CD4-positive, alpha-beta memory T cell (primary cell): ENCODE measurements around the gene MAPK14. TPM values are rescaled to one million over a fixed set of nuclear protein-coding genes. Genes with fewer than 3 reads are reported as not detected.

Source experiments
- CTCF ChIA-PET: fragments of 350-600 bp; sonication (Branson Sonifier 250); formaldehyde crosslinking; loops from one replicate; lab custom pipeline; 2021; ENCODE audit warnings: inconsistent platforms; ENCODE audit not compliant: partially characterized antibody; lab: Charles Lee
- POLR2A ChIA-PET: fragments of 350-600 bp; sonication (Branson Sonifier 250); formaldehyde crosslinking; loops from one replicate; lab custom pipeline; 2021; ENCODE audit not compliant: partially characterized antibody; lab: Charles Lee
- DNase-seq, 5 donors: peaks; one replicate each; pipeline versions ENCODE4 v3.0.0 to v3.0.0-alpha.2; 2020 to 2022; ENCODE audit warnings: mixed read lengths in 1 of 5
- H3K27ac ChIP-seq: one replicate; pipeline ENCODE4 v1.7.0; 2013; ENCODE audit warnings: low read depth, low read length
- H3K27me3 ChIP-seq: 2 replicates; pipeline ENCODE4 v1.7.0; 2013; ENCODE audit warnings: mild to moderate bottlenecking, low read length, moderate library complexity; ENCODE audit not compliant: insufficient read depth
- H3K36me3 ChIP-seq: 2 replicates; pipeline ENCODE4 v1.7.0; 2013; ENCODE audit warnings: mild to moderate bottlenecking, low read length, moderate library complexity; ENCODE audit not compliant: insufficient read depth
- H3K4me1 ChIP-seq: 2 replicates; pipeline ENCODE4 v1.7.0; 2013; ENCODE audit warnings: mild to moderate bottlenecking, low read length, moderate library complexity; ENCODE audit not compliant: insufficient read depth
- H3K4me3 ChIP-seq, 2 donors: one replicate each; pipeline ENCODE4 v1.7.0; 2013; ENCODE audit warnings: low read length in 2 of 2, mild to moderate bottlenecking in 1 of 2
- H3K9me3 ChIP-seq, 2 donors: one replicate each; pipeline ENCODE4 v1.7.0; 2013; ENCODE audit warnings: low read length in 2 of 2, control low read depth in 1 of 2; ENCODE audit not compliant: control insufficient read depth in 1 of 2
- H3K27ac Mint-ChIP-seq, 7 donors: one replicate each; pipeline ENCODE4 v1.8.0; 2020 to 2021; ENCODE audit warnings: mixed read lengths in 7 of 7, mild to moderate bottlenecking in 6 of 7, inconsistent platforms in 3 of 7, moderate library complexity in 3 of 7
- H3K27me3 Mint-ChIP-seq, 2 donors: one replicate each; pipeline ENCODE4 v1.8.0; 2020 to 2021; ENCODE audit warnings: mixed read lengths in 2 of 2
- H3K36me3 Mint-ChIP-seq, 2 donors: one replicate each; pipeline ENCODE4 v1.8.0; 2020 to 2021; ENCODE audit warnings: mixed read lengths in 2 of 2, inconsistent platforms in 1 of 2, mild to moderate bottlenecking in 1 of 2
- H3K4me1 Mint-ChIP-seq, 4 donors: one replicate each; pipeline ENCODE4 v1.8.0; 2020 to 2021; ENCODE audit warnings: mixed read lengths in 4 of 4, mild to moderate bottlenecking in 1 of 4
- H3K4me3 Mint-ChIP-seq, 8 donors: one replicate each; pipeline ENCODE4 v1.8.0; 2020 to 2021; ENCODE audit warnings: mixed read lengths in 8 of 8, mild to moderate bottlenecking in 7 of 8, moderate library complexity in 6 of 8, inconsistent platforms in 3 of 8
- H3K9me3 Mint-ChIP-seq, 8 donors: one replicate each; pipeline ENCODE4 v1.8.0; 2020 to 2021; ENCODE audit warnings: mixed read lengths in 8 of 8, mild to moderate bottlenecking in 5 of 8, inconsistent platforms in 3 of 8, moderate library complexity in 1 of 8
- intact Hi-C: fragments of 100-400 bp; cut with micrococcal nuclease; formaldehyde crosslinking; loops from one replicate; pipeline ENCODE4 v1.15.1; 2023
- polyA plus RNA-seq, 2 donors: library from polyadenylated mRNA; unstranded; fragments of 300-500 nt; fragmentation: Illumina TruSeq; gene quantifications; one replicate each; pipeline ENCODE4 v1.2.3, GENCODE V29; 2021
- total RNA-seq, 2 experiments: library from RNA; stranded (reverse); gene quantifications; one replicate each; pipeline ENCODE4 v1.2.3, GENCODE V29; 2021

MAPK14 gene
- total and polyA plus RNA-seq, 4 experiments from 2014 or later, result 38.5 to 64.3 (median 53.8) TPM

DNA sequence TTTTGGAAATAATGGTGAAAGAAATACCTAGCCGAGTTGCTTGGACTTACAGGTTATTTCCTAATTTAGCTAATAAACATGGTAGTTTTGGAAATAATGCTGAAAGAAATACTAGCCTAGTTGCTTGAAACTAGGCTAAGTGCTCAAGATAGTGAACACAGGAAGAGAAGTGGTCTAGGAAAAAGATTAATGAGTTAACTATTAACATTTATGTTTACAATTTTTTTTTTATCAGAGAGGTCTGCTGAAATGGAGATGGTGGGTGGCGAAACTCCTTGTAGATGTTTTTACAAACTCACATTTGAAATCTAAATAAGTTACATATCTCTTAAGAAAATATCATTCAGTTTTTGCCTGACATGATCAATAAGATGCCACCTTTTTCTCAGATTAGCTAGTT, 39.2 kb downstream of the MAPK14 start:
- H3K4me3 ChIP-seq, result no peak overlapping the region
- Mint-ChIP-seq H3K36me3 (peaks cover 11 to 16% of the 10 kb centered on the region in 2 donors), H3K4me3 (no peak overlapping the region), H3K9me3 (no peaks in the 10 kb centered on the region), H3K27ac (peak overlapping the region in 2 of 7 donors; percentile 3 to 48), H3K27me3 (no peaks in the 10 kb centered on the region), H3K4me1 (peaks cover 50 to 71% (median 61%) of the 10 kb centered on the region in 4 donors)
- DNase-seq, result no peak
- no peaks in the 10 kb centered on the region for H3K27me3 ChIP-seq
- POLR2A ChIA-PET, result interaction anchor here (0.9 to 1.6 kb wide), 2 partner anchors 33 to 39 kb away, joined by 3 to 4 read pairs; no protein-coding TSS in a partner anchor
- H3K4me1 ChIP-seq, result peaks cover 37% of the 10 kb centered on the region
- intact Hi-C loops, result no loop called here
- no peaks in the 10 kb centered on the region for H3K9me3 ChIP-seq
- no peaks in the 10 kb centered on the region for H3K36me3 ChIP-seq
- no peak overlapping the region for H3K27ac ChIP-seq
- CTCF ChIA-PET, result interaction anchor here (0.8 kb wide), 1 partner anchor 29 kb away, joined by 3 read pairs; no protein-coding TSS in a partner anchor

DNA sequence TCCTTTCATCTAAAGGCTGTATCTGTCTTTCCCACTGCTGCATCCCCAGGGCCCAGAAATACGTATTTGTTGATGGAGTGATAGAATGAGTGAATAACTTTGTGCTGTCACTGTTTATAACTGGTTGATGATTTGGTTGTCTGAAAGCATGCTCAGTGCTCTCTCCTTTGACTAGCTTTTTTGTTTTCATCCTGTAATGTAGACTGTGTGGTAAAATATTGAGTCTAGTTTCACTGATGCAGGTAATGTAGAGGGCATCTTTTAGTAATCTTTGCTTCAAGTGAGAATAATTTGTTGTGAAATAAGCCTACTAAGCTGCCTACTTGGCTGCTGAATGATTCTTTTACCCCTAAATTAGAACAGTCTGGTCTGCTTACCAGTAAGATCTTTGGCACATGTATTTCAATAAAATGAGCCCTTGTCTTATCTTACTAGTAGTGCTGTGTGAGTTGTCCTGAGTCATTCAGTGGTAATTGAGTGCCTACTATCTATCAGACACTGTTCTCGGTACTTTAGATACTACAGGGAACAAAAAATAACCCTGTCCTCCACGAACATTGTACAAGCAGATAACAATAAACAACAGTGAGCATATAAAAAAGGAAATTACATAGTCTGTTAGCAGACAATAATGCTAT, 39.9 kb downstream of the MAPK14 start:
- POLR2A ChIA-PET, result interaction anchor here (1.6 kb wide), 1 partner anchor 32 kb away, joined by 3 read pairs; no protein-coding TSS in a partner anchor

DNA sequence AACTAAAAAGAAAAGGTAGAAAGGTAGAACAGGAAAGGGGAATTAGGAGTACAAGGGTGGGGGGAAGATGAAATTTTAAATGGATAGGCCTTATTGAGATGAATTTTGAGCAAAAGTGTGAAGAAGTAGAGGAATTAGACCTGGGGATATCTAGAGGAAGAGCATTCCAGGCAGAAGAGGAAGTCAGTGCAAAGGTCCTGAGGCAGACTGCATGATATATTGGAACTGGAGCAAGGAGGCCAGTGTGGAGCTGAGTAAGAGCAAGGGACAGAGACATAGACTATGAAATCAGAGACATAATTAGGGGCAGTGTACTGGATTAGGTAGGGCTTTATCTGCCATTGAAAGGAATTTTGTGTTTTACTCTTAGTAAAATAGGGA, 40.4 kb downstream of the MAPK14 start:
- ChIA-PET CTCF (no interaction called here), POLR2A (interaction anchor here (1.6 kb wide), 1 partner anchor 32 kb away, joined by 3 read pairs; no protein-coding TSS in a partner anchor)
- Mint-ChIP-seq H3K27me3 (no peaks in the 10 kb centered on the region), H3K9me3 (no peaks in the 10 kb centered on the region), H3K4me3 (no peak overlapping the region), H3K36me3 (peaks cover 13 to 16% of the 10 kb centered on the region in 2 donors), H3K27ac (peak overlapping the region in 4 of 7 donors; percentile 26 to 70 (median 42)), H3K4me1 (peaks cover 53 to 74% (median 60%) of the 10 kb centered on the region in 4 donors)
- no peak for DNase-seq
- no peak overlapping the region for H3K4me3 ChIP-seq
- H3K9me3 ChIP-seq, result no peaks in the 10 kb centered on the region
- peaks cover 40% of the 10 kb centered on the region for H3K4me1 ChIP-seq
- intact Hi-C loops, result no loop called here
- H3K27ac ChIP-seq, result no peak overlapping the region
- H3K36me3 ChIP-seq, result no peaks in the 10 kb centered on the region
- no peaks in the 10 kb centered on the region for H3K27me3 ChIP-seq

More for the DNA sequence above, 39.9 kb downstream of the MAPK14 start:
- no peak overlapping the region for H3K4me3 ChIP-seq
- no peaks in the 10 kb centered on the region for H3K27me3 ChIP-seq
- no peaks in the 10 kb centered on the region for H3K36me3 ChIP-seq
- Mint-ChIP-seq H3K36me3 (peaks cover 14 to 16% of the 10 kb centered on the region in 2 donors), H3K9me3 (no peaks in the 10 kb centered on the region), H3K4me3 (no peak overlapping the region), H3K4me1 (peaks cover 53 to 78% (median 62%) of the 10 kb centered on the region in 4 donors), H3K27me3 (no peaks in the 10 kb centered on the region), H3K27ac (peak overlapping the region; percentile 16 to 70 (median 30))
- H3K9me3 ChIP-seq, result no peaks in the 10 kb centered on the region
- no peak for DNase-seq
- H3K27ac ChIP-seq, result no peak overlapping the region
- CTCF ChIA-PET, result interaction anchor here (0.8 kb wide), 1 partner anchor 30 kb away, joined by 3 read pairs; no protein-coding TSS in a partner anchor
- peaks cover 40% of the 10 kb centered on the region for H3K4me1 ChIP-seq
- intact Hi-C loops, result no loop called here

DNA sequence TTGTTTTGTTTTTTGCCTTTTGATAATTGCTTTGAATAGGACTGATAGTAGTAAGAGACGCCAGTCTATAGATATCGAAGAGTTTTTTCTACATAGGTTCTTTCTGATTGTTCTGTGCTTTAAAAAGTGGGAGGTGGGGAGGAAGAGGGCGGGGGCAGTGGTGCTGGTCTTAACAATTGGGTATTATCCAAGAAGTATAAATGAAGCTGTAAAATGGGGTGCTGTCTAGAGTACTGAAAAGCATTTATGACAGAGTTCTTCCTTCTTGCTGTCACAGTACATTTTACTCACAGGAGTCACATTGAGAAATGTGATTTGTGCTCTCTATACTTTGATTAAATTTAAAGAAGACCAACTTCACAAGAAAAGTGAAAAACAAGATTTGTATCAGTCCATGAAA, 41.0 kb downstream of the MAPK14 start:
- intact Hi-C loops, result no loop called here
- H3K27me3 Mint-ChIP-seq, result no peaks in the 10 kb centered on the region

DNA sequence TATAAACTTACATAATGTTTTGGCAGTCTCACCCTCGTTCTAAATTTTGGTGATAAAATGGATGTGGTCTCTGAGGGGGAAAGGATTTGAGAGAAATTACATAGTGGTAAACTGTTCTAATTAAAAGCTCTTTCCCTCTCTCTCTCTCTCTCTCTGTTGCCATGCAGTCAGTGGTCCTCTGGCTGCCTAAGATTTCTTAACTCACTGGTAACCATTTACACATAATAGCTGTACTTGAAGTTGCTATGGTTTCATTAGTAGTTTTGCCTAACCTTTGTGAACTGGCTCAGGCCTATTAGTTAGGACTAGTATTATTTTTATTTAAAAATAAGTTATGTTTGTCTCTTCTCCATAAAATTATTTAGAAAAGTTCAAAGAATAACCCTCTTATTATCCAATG, 42.0 kb downstream of the MAPK14 start:
- H3K27ac ChIP-seq, result no peak overlapping the region

More for the DNA sequence above, 41.0 kb downstream of the MAPK14 start:
- POLR2A ChIA-PET, result no interaction called here
- CTCF ChIA-PET, result no interaction called here
- no peak for DNase-seq
- Mint-ChIP-seq H3K4me3 (no peak overlapping the region), H3K27ac (peak overlapping the region in 5 of 7 donors; percentile 26 to 83 (median 62)), H3K36me3 (peaks cover 14 to 16% of the 10 kb centered on the region in 2 donors), H3K9me3 (no peaks in the 10 kb centered on the region), H3K4me1 (peaks cover 53 to 71% (median 59%) of the 10 kb centered on the region in 4 donors)
- Histone ChIP-seq H3K36me3 (no peaks in the 10 kb centered on the region), H3K27me3 (no peaks in the 10 kb centered on the region), H3K4me1 (peaks cover 36% of the 10 kb centered on the region), H3K27ac (no peak overlapping the region), H3K9me3 (no peaks in the 10 kb centered on the region), H3K4me3 (no peak overlapping the region)

DNA sequence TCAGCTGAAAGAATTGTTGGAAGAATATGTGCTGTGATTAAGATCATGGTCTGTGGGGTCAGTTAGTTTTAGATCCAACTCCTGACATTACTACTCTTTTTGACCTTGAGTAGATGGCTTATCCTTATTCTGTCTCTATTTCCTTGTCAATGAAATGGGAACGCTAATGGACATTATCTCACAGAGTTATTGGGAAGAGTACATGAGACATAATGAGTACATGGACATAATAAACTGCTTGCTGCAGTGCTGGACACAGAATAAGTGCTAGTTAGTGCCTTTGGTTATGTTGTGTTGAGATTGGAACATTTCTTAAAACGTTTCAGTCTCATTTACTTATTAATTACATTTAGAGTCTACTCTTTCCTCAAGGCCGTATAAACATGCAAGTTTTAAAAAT, 42.6 kb downstream of the MAPK14 start:
- Histone ChIP-seq H3K4me3 (no peak overlapping the region), H3K4me1 (peaks cover 22% of the 10 kb centered on the region), H3K36me3 (no peaks in the 10 kb centered on the region), H3K27ac (no peak overlapping the region), H3K9me3 (no peaks in the 10 kb centered on the region), H3K27me3 (no peaks in the 10 kb centered on the region)
- Mint-ChIP-seq H3K9me3 (no peaks in the 10 kb centered on the region), H3K27ac (peak overlapping the region in 3 of 7 donors; percentile 3 to 12 (median 10)), H3K4me3 (no peak overlapping the region), H3K36me3 (peaks cover 10% of the 10 kb centered on the region in 2 donors), H3K27me3 (no peaks in the 10 kb centered on the region), H3K4me1 (peaks cover 43 to 59% (median 48%) of the 10 kb centered on the region in 4 donors)
- intact Hi-C loops, result no loop called here
- POLR2A ChIA-PET, result no interaction called here
- DNase-seq, result no peak
- CTCF ChIA-PET, result interaction anchor here (0.6 to 1.3 kb wide), 4 partner anchors 12 to 1784 kb away, joined by 3 to 7 read pairs (median 4); no protein-coding TSS in a partner anchor

More for the DNA sequence above, 42.0 kb downstream of the MAPK14 start:
- Mint-ChIP-seq H3K4me1 (peaks cover 49 to 64% (median 53%) of the 10 kb centered on the region in 4 donors), H3K9me3 (no peaks in the 10 kb centered on the region), H3K4me3 (no peak overlapping the region), H3K27me3 (no peaks in the 10 kb centered on the region), H3K36me3 (peaks cover 13 to 14% of the 10 kb centered on the region in 2 donors), H3K27ac (no peak overlapping the region)
- CTCF ChIA-PET, result interaction anchor here (1.1 to 1.2 kb wide), 2 partner anchors 26 to 41 kb away, joined by 3 to 7 read pairs; no protein-coding TSS in a partner anchor
- H3K27me3 ChIP-seq, result no peaks in the 10 kb centered on the region
- intact Hi-C loops, result no loop called here
- H3K4me1 ChIP-seq, result peaks cover 29% of the 10 kb centered on the region
- DNase-seq, result no peak
- H3K4me3 ChIP-seq, result no peak overlapping the region
- POLR2A ChIA-PET, result no interaction called here
- no peaks in the 10 kb centered on the region for H3K36me3 ChIP-seq
- H3K9me3 ChIP-seq, result no peaks in the 10 kb centered on the region

DNA sequence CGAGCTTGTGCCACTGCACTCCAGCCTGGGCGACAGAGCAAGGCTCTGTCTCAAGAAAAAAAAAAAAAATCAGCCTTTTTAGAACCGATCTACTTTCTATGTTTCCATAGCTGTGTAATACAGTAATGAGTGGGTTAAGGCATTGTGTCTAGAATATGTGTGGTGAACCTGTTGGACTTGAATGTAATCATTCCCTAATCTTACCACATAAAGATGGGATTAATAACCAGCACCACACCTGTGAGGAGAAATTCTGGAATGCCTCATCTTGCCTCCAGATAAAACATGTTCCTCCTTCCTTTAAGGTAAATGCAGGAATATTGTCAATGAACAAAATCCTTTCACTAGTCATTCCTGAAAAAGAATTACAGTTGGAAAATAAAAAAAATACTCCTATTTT, 43.7 kb downstream of the MAPK14 start:
- DNase-seq, result no peak
- Histone ChIP-seq H3K4me3 (no peak overlapping the region), H3K27ac (no peak overlapping the region), H3K36me3 (peaks cover 9% of the 10 kb centered on the region), H3K9me3 (no peaks in the 10 kb centered on the region), H3K4me1 (peaks cover 16% of the 10 kb centered on the region), H3K27me3 (no peaks in the 10 kb centered on the region)
- Mint-ChIP-seq H3K27ac (no peak overlapping the region), H3K27me3 (no peaks in the 10 kb centered on the region), H3K4me1 (peaks cover 35 to 51% (median 45%) of the 10 kb centered on the region in 4 donors), H3K9me3 (no peaks in the 10 kb centered on the region), H3K36me3 (peaks cover 19 to 20% of the 10 kb centered on the region in 2 donors), H3K4me3 (no peak overlapping the region)
- POLR2A ChIA-PET, result no interaction called here
- CTCF ChIA-PET, result interaction anchor here (0.6 to 1.3 kb wide), 3 partner anchors 11 to 83 kb away, joined by 3 read pairs; no protein-coding TSS in a partner anchor
- intact Hi-C loops, result no loop called here
